Subcutaneous abdominal adipose tissue (tissue), 5 donors: ENCODE results near the gene OR10G7.

ENCODE experiments used
- H3K27ac ChIP-seq: one replicate; pipeline ENCODE4 v1.7.0; 2013; ENCODE audit warnings: low read depth, mild to moderate bottlenecking, inconsistent platforms, low read length, moderate library complexity
- H3K27me3 ChIP-seq, 5 donors: one replicate each; pipeline ENCODE4 v1.7.0; 2013; ENCODE audit warnings: low read length in 5 of 5, inconsistent platforms in 1 of 5; ENCODE audit not compliant: control insufficient read depth in 5 of 5, insufficient read depth in 4 of 5
- H3K36me3 ChIP-seq, 5 donors: one replicate each; pipeline ENCODE4 v1.7.0; 2013; ENCODE audit warnings: low read length in 5 of 5; ENCODE audit not compliant: control insufficient read depth in 5 of 5, insufficient read depth in 5 of 5
- H3K4me1 ChIP-seq, 5 donors: one replicate each; pipeline ENCODE4 v1.7.0; 2013; ENCODE audit warnings: low read length in 5 of 5, mild to moderate bottlenecking in 3 of 5, moderate library complexity in 1 of 5; ENCODE audit not compliant: control insufficient read depth in 5 of 5, insufficient read depth in 5 of 5
- H3K4me3 ChIP-seq, 5 donors: one replicate each; pipeline ENCODE4 v1.7.0; 2013; ENCODE audit warnings: low read length in 5 of 5, low read depth in 1 of 5
- H3K9ac ChIP-seq, 5 donors: one replicate each; pipeline ENCODE4 v1.7.0; 2013; ENCODE audit warnings: low read length in 5 of 5, mild to moderate bottlenecking in 4 of 5, moderate library complexity in 3 of 5
- H3K9me3 ChIP-seq, 5 donors: one replicate each; pipeline ENCODE4 v1.7.0; 2013; ENCODE audit warnings: low read length in 5 of 5; ENCODE audit not compliant: control insufficient read depth in 5 of 5
- donor health status: healthy.
- donor health status: healthy.
- donor health status: healthy.
- donor health status: healthy.
- donor health status: healthy.

Gene OR10G7

GRCh38 chr11:124041254-124041653, at the start of gene OR10G7:
OR10G7 (minus strand) TSS chr11:124041325; CDS start chr11:124039001, 2,324 bp downstream.
- H3K4me3 ChIP-seq: no peak within 1 kb of the TSS
- no peak within 1 kb of the TSS for H3K9ac ChIP-seq
- H3K36me3 ChIP-seq: no peaks in the 10 kb centered on the region
- no peaks in the 10 kb centered on the region for H3K27me3 ChIP-seq
- H3K4me1 ChIP-seq: no peaks in the 10 kb centered on the region
- H3K27ac ChIP-seq: no peak within 1 kb of the TSS
- no peaks in the 10 kb centered on the region for H3K9me3 ChIP-seq

- Histone ChIP-seq H3K9ac (no peak overlapping the region), H3K9me3 (no peaks in the 10 kb centered on the region), H3K27me3 (peaks cover 0 to 3% (median 0%) of the 10 kb centered on the region in 5 donors), H3K27ac (no peak overlapping the region), H3K4me1 (no peaks in the 10 kb centered on the region), H3K4me3 (no peak overlapping the region), H3K36me3 (no peaks in the 10 kb centered on the region)
Measured at GRCh38 chr11:124085997-124086846, 45.1 kb upstream of the OR10G7 start.

- peaks cover 0 to 3% (median 2%) of the 10 kb centered on the region in 5 donors for H3K27me3 ChIP-seq
- no peak overlapping the region for H3K27ac ChIP-seq
- H3K4me3 ChIP-seq: no peak overlapping the region
Measured at GRCh38 chr11:124085583-124085982, 44.5 kb upstream of the OR10G7 start.

GRCh38 chr11:124082371-124082770, 41.2 kb upstream of the OR10G7 start:
- Histone ChIP-seq H3K27me3 (peaks cover 3 to 6% (median 5%) of the 10 kb centered on the region in 5 donors), H3K9me3 (no peaks in the 10 kb centered on the region), H3K4me1 (no peaks in the 10 kb centered on the region), H3K4me3 (no peak overlapping the region), H3K9ac (no peak overlapping the region), H3K27ac (no peak overlapping the region), H3K36me3 (no peaks in the 10 kb centered on the region)

More at GRCh38 chr11:124085583-124085982, 44.5 kb upstream of the OR10G7 start:
- Histone ChIP-seq H3K4me1 (no peaks in the 10 kb centered on the region), H3K9ac (no peak overlapping the region), H3K9me3 (no peaks in the 10 kb centered on the region), H3K36me3 (no peaks in the 10 kb centered on the region)

GRCh38 chr11:124081483-124081882, 40.4 kb upstream of the OR10G7 start:
- Histone ChIP-seq H3K9me3 (no peaks in the 10 kb centered on the region), H3K4me1 (peaks cover 0 to 2% (median under 1%) of the 10 kb centered on the region in 5 donors), H3K4me3 (no peak overlapping the region), H3K9ac (no peak overlapping the region), H3K27me3 (peaks cover 4 to 6% (median 6%) of the 10 kb centered on the region in 5 donors), H3K27ac (no peak overlapping the region), H3K36me3 (no peaks in the 10 kb centered on the region)

GRCh38 chr11:124080327-124081001, 39.3 kb upstream of the OR10G7 start:
- no peak overlapping the region for H3K27ac ChIP-seq
- H3K4me1 ChIP-seq: peaks cover 0 to 11% (median 9%) of the 10 kb centered on the region in 5 donors
- H3K9me3 ChIP-seq: no peaks in the 10 kb centered on the region
- no peak overlapping the region for H3K4me3 ChIP-seq
- peaks cover 4 to 16% (median 14%) of the 10 kb centered on the region in 5 donors for H3K27me3 ChIP-seq
- no peaks in the 10 kb centered on the region for H3K36me3 ChIP-seq
- H3K9ac ChIP-seq: no peak overlapping the region

GRCh38 chr11:124079631-124080326, 38.7 kb upstream of the OR10G7 start:
- H3K4me1 ChIP-seq: peaks cover 0 to 11% (median 9%) of the 10 kb centered on the region in 5 donors
- H3K27ac ChIP-seq: no peak overlapping the region
- peaks cover 7 to 19% (median 15%) of the 10 kb centered on the region in 5 donors for H3K27me3 ChIP-seq
- no peaks in the 10 kb centered on the region for H3K9me3 ChIP-seq
- no peak overlapping the region for H3K9ac ChIP-seq
- H3K4me3 ChIP-seq: no peak overlapping the region
- H3K36me3 ChIP-seq: no peaks in the 10 kb centered on the region

- Histone ChIP-seq H3K9ac (no peak overlapping the region), H3K27ac (no peak overlapping the region), H3K36me3 (no peaks in the 10 kb centered on the region), H3K4me3 (no peak overlapping the region), H3K4me1 (peaks cover 0 to 11% (median 9%) of the 10 kb centered on the region in 5 donors), H3K27me3 (peaks cover 7 to 19% (median 15%) of the 10 kb centered on the region in 5 donors), H3K9me3 (no peaks in the 10 kb centered on the region)
Measured at GRCh38 chr11:124078591-124078990, 37.5 kb upstream of the OR10G7 start.

- Histone ChIP-seq H3K4me3 (no peak overlapping the region), H3K27me3 (peaks cover 7 to 19% (median 14%) of the 10 kb centered on the region in 5 donors), H3K4me1 (peaks cover 0 to 11% (median 9%) of the 10 kb centered on the region in 5 donors), H3K9me3 (no peaks in the 10 kb centered on the region), H3K36me3 (no peaks in the 10 kb centered on the region), H3K9ac (no peak overlapping the region), H3K27ac (no peak overlapping the region)
Measured at GRCh38 chr11:124077266-124077665, 36.1 kb upstream of the OR10G7 start.
